Vagina (tissue), 2 donors: ENCODE measurements around the gene CYP19A1. TPM values are rescaled to one million over a fixed set of nuclear protein-coding genes. Genes with fewer than 3 reads are reported as not detected.

Experiments
- DNase-seq, 2 donors: peaks; one replicate each; pipeline ENCODE4 v3.0.0-alpha.2; 2017; ENCODE audit errors: extremely low spot score in 2 of 2
- H3K27ac ChIP-seq: fragments of 200-600 bp; sonication (generic); one replicate; pipeline ENCODE4 v1.5.1; 2019
- H3K27me3 ChIP-seq: fragments of 200-600 bp; sonication (generic); one replicate; pipeline ENCODE4 v1.5.1; 2019
- H3K36me3 ChIP-seq, 2 donors: fragments of 200-600 bp; sonication (generic); one replicate each; pipeline ENCODE4 v1.5.1; 2017 to 2019
- H3K4me1 ChIP-seq: fragments of 200-600 bp; sonication (generic); one replicate; pipeline ENCODE4 v1.5.1; 2019
- H3K4me3 ChIP-seq, 2 donors: fragments of 200-600 bp; sonication (generic); 1 replicate in 1 of 2; 2 replicates in 1 of 2; pipeline ENCODE4 v1.5.1; 2016 to 2019
- H3K9me3 ChIP-seq: fragments of 200-600 bp; sonication (generic); one replicate; pipeline ENCODE4 v1.5.1; 2019
- CTCF ChIP-seq, 3 experiments: fragments of 450-650 bp in 2 of 3; fragments of 200-600 bp in 1 of 3; sonication (generic) in 1 of 3; IDR thresholded peaks; one replicate each; pipeline ENCODE4 v1.5.1; 2017 to 2019; ENCODE audit warnings: antibody characterized with exemption in 3 of 3, mild to moderate bottlenecking in 2 of 3, moderate library complexity in 2 of 3
- POLR2A ChIP-seq, 2 donors: fragments of 450-650 bp; IDR thresholded peaks; one replicate each; pipeline ENCODE4 v1.6.1; 2017; ENCODE audit warnings: antibody characterized with exemption in 2 of 2, mild to moderate bottlenecking in 2 of 2, moderate library complexity in 2 of 2
- POLR2AphosphoS5 ChIP-seq, 2 donors: sonication (generic); formaldehyde crosslinking; IDR thresholded peaks; one replicate each; pipeline ENCODE4 v1.9.0; 2017; ENCODE audit warnings: antibody characterized with exemption in 2 of 2, mild to moderate bottlenecking in 2 of 2, low read depth in 1 of 2; ENCODE audit not compliant: insufficient read depth in 1 of 2
- intact Hi-C: fragments of 100-400 bp; cut with DNase I; formaldehyde crosslinking; loops from one replicate; pipeline ENCODE4 v1.15.1; 2023
- total RNA-seq: library from RNA; depleted of rRNA; stranded (reverse); fragments of >200 nt; gene quantifications from one replicate; pipeline ENCODE4 v1.2.3, GENCODE V29; 2016

Gene CYP19A1
- total RNA-seq, 1 donor from 2014 or later, result 8.8 TPM

GRCh38 chr15:51198701-51199232 lies 139.6 kb downstream of the CYP19A1 start:
- Histone ChIP-seq H3K9me3 (no peaks in the 10 kb centered on the region), H3K4me1 (no peaks in the 10 kb centered on the region), H3K36me3 (no peaks in the 10 kb centered on the region), H3K4me3 (no peak overlapping the region), H3K27me3 (no peaks in the 10 kb centered on the region), H3K27ac (no peak overlapping the region)
- intact Hi-C loops, result no loop called here
- TF ChIP-seq POLR2AphosphoS5 (IDR thresholded peaks at IDR 0.05; ENCODE audit: insufficient read depth in 1 of 2, low read depth in 1 of 2), result no peak
- DNase-seq, result no peak

GRCh38 chr15:51195459-51195858 lies 142.9 kb downstream of the CYP19A1 start:
- H3K27me3 ChIP-seq, result no peaks in the 10 kb centered on the region
- peaks cover 13% of the 10 kb centered on the region for H3K4me1 ChIP-seq
- H3K9me3 ChIP-seq, result no peaks in the 10 kb centered on the region
- TF ChIP-seq POLR2A (IDR thresholded peaks at IDR 0.05) (no peak), POLR2AphosphoS5 (IDR thresholded peaks at IDR 0.05; ENCODE audit: insufficient read depth in 1 of 2, low read depth in 1 of 2) (no peak), CTCF (IDR thresholded peaks at IDR 0.05) (no peak)
- DNase-seq, result no peak
- H3K27ac ChIP-seq, result no peak overlapping the region
- no peak overlapping the region for H3K4me3 ChIP-seq
- H3K36me3 ChIP-seq, result no peaks in the 10 kb centered on the region
- intact Hi-C loops, result no loop called here

- Histone ChIP-seq H3K27ac (no peak overlapping the region), H3K27me3 (no peaks in the 10 kb centered on the region), H3K36me3 (no peaks in the 10 kb centered on the region), H3K9me3 (no peaks in the 10 kb centered on the region), H3K4me3 (no peak overlapping the region), H3K4me1 (peaks cover 13% of the 10 kb centered on the region)
- DNase-seq, result no peak
- TF ChIP-seq CTCF (IDR thresholded peaks at IDR 0.05) (no peak), POLR2A (IDR thresholded peaks at IDR 0.05) (no peak), POLR2AphosphoS5 (IDR thresholded peaks at IDR 0.05; ENCODE audit: insufficient read depth in 1 of 2, low read depth in 1 of 2) (no peak)
- intact Hi-C loops, result no loop called here
Measured at GRCh38 chr15:51193979-51194378, 144.4 kb downstream of the CYP19A1 start.

- no peak for DNase-seq
- H3K9me3 ChIP-seq, result no peaks in the 10 kb centered on the region
- H3K27ac ChIP-seq, result no peak overlapping the region
- H3K36me3 ChIP-seq, result no peaks in the 10 kb centered on the region
- H3K4me3 ChIP-seq, result no peak overlapping the region
- TF ChIP-seq CTCF (IDR thresholded peaks at IDR 0.05) (no peak), POLR2AphosphoS5 (IDR thresholded peaks at IDR 0.05; ENCODE audit: insufficient read depth in 1 of 2, low read depth in 1 of 2) (no peak), POLR2A (IDR thresholded peaks at IDR 0.05) (no peak)
- H3K27me3 ChIP-seq, result no peaks in the 10 kb centered on the region
- intact Hi-C loops, result no loop called here
- peaks cover 13% of the 10 kb centered on the region for H3K4me1 ChIP-seq
Measured at GRCh38 chr15:51193526-51193925, 144.9 kb downstream of the CYP19A1 start.

- intact Hi-C loops, result no loop called here
Measured at GRCh38 chr15:51192521-51193280, 145.7 kb downstream of the CYP19A1 start.

More at GRCh38 chr15:51192521-51193280, 145.7 kb downstream of the CYP19A1 start:
- DNase-seq, result no peak
- no peaks in the 10 kb centered on the region for H3K9me3 ChIP-seq
- H3K36me3 ChIP-seq, result no peaks in the 10 kb centered on the region
- H3K4me3 ChIP-seq, result no peak overlapping the region
- no peaks in the 10 kb centered on the region for H3K27me3 ChIP-seq
- TF ChIP-seq POLR2AphosphoS5 (IDR thresholded peaks at IDR 0.05; ENCODE audit: insufficient read depth in 1 of 2, low read depth in 1 of 2), result peak in 1 of 2 donors; percentile 55
- no peak for TF ChIP-seq POLR2A (IDR thresholded peaks at IDR 0.05)
- peak; percentile 85 to 96 (median 95) for TF ChIP-seq CTCF (IDR thresholded peaks at IDR 0.05)
- peaks cover 13% of the 10 kb centered on the region for H3K4me1 ChIP-seq
- no peak overlapping the region for H3K27ac ChIP-seq
